Right ventricle myocardium superior (tissue), 1 donor: Measurements from ENCODE around the gene NOL6. TPM values are rescaled to one million over a fixed set of nuclear protein-coding genes. Genes with fewer than 3 reads are reported as not detected.
"Not testable (repeated sequence)": the region's sequence is repeated elsewhere in the genome, so short reads cannot be mapped to it uniquely, and the experiment has no call there.

ENCODE experiments used
- ATAC-seq: fragments of 200-7000 bp; cut with Tn5 transposase; one replicate; pipeline ENCODE4 v1.9.1; 2020; ENCODE audit warnings: mild to moderate bottlenecking; ENCODE audit not compliant: poor library complexity
- DNase-seq: peaks from one replicate; pipeline ENCODE4 v3.0.0-alpha.2; 2020
- intact Hi-C: fragments of 100-400 bp; cut with DNase I; formaldehyde crosslinking; loops from one replicate; pipeline ENCODE4 v1.11.2; 2022
- total RNA-seq: library from RNA; stranded (reverse); fragmentation: NEBNext Ultra II Directional; extraction: Animal tissue kit (Norgen Biotek cat#: 25700); gene quantifications from one replicate; pipeline ENCODE4 v1.2.1, GENCODE V29; 2021
- donor health status: DM: no; HTN: yes; CAD: no; lungs with severe emphysema.

NOL6 gene
- total RNA-seq, 1 donor from 2014 or later: 13.0 TPM

DNA sequence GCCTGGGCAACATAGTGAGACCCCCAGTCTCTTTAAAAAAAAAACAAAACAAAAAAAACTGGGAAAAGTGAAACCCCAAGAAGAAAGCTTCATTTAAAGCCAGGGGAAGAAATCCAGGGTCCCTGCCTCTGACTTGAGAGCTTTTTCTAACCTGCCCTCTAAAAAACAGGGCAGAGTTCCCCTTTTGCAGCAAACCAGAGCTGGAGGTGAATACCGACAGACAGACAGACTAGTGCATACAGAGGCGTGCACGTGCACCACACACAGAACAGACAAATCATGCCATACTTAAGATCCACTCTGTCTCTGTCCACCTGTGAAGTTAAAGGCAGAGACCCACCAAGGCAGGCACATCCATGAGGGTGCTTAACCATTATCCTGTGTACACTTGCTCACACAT, 14.6 kb downstream of the NOL6 start:
- intact Hi-C loops: no loop called here
- ATAC-seq (no peak), DNase-seq (no peak)

DNA sequence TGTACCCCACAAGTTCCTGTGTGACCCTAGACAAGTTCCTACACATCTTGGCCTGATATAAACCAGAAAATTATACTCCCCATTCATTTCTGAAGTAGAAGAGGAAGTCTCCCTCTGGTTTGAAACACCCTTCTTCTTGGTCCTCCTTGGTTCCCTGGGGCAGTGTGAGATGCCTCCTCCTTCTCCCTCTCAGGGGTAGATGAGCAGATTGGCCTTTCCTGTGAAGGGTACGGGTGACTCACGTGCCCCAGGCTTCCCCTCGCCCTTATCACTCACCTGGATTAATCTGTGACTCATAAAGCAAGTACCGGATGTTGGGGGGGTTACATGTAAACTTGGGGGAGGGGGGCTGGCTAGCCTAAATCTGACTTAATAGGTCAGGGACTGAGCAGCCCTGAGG, 15.3 kb downstream of the NOL6 start:
- ATAC-seq (no peak), DNase-seq (no peak)
- intact Hi-C loops: no loop called here

DNA sequence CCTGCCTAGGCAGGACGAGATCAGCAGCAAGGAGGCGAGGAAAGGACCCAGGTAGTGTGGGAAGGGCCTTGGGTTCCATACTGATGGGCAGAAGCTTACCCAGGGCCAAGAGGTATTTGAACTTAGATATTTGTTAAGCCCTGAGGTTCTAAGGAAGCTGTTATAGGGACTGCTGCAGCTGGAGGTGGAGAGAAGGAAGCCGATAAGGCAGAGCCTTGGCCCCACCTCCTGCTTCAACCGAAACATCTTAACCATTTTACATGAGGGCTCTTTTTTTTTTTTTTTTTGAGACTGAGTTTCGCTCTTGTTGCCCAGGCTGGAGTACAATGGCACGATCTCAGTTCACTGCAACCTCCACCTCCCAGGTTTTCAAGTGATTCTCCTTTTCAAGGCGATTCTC, 17.8 kb downstream of the NOL6 start:
- DNase-seq: no peak
- intact Hi-C loops: no loop called here
- no peak for ATAC-seq

DNA sequence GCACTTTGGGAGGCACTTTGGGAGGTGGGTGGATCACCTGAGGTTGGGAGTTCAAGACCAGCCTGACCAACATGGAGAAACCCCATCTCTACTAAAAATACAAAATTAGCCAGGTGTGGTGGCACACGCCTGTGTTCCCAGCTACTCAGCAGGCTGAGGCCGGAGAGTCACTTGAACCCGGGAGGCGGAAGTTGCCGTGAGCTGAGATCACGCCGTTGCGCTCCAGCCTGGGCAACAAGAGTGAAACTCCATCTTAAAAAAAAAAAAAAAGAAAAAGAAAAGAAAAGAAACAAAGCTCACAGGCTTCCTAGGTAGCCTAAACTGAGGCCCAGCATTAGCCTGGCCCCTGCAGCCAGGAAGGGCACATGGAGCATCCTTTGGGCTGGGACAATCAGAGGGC, 18.3 kb downstream of the NOL6 start:
- ATAC-seq, intact Hi-C loops, DNase-seq: not testable (repeated sequence)

DNA sequence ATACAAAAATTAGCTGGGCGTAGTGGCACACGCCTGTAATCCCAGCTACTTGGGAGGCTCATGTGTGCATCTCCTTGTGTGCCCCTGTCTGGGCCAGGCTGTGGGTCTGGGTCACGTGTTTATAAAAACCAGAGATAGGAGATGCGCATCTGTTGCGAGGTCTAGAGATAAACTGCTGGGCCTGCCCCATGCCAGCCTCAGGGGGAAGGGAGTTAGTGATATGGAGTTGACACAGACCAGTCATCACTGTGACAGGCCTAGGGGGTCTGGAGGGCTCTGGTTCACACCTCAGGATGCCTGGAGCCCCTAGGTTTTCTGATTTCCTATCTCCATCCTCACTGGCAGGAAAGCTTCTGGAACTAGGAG, 19.1 kb downstream of the NOL6 start:
- DNase-seq, ATAC-seq, intact Hi-C loops: not testable (repeated sequence)

DNA sequence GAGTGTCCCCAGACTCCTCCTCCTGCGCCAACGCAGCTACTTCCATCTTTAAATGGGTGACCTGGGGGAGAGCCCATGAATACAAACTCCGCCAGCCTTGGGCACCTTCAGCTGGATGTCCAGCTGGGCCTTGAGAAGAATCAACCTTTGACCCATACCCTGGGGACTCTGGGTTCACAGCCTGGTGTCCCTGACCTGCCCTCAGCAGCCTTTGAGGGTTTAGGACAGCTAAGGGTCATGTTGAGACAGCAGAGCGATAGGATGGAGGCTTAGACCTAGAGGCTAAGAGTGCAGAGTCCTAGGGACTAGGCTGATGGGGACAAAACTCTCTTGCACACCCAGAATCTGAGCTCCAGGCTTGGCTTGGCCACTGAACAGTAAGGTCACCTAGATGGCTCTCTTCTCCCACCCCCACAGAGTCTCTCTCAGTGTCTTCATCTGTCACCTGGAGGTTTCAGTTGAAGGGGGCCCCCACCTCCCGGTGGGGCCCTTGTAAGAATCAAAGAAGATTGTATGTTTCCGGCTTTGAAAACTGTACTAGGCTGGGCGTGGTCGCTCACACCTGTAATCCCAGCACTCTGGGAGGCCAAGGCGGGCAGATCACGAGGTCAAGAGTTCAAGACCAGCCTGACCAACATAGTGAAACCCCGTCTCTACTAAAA, 19.6 kb downstream of the NOL6 start:
- no peak for ATAC-seq
- no peak for DNase-seq
- intact Hi-C loops: no loop called here

DNA sequence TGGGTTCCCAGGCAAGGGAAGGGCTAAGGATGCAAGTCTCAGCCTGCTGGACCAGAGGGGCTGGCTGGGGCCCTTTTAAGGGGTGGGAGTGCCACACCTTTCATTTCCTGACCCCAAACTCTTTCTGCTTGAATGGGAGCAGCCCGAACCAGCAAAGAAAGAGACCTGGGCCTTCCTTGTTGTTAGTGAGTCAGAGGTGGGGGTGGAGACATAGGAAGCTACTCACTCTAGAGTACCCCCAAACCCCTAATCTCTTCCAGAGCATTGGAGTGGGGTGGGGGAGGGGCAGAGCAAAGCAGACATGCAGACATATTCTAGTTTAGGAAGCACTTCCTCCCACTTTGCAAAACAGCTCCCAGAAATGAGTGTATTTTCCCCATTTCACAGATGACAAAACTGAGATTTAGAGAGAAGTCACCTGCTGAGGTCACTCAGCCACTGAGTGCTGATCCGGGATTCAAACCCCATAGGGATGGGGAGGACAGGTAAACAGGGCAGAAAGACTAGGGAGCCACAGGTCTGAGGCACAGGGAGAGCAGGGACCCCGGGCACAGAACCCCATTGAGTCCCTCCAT, 20.4 kb downstream of the NOL6 start:
- intact Hi-C loops: no loop called here
- ATAC-seq (no peak), DNase-seq (no peak)

DNA sequence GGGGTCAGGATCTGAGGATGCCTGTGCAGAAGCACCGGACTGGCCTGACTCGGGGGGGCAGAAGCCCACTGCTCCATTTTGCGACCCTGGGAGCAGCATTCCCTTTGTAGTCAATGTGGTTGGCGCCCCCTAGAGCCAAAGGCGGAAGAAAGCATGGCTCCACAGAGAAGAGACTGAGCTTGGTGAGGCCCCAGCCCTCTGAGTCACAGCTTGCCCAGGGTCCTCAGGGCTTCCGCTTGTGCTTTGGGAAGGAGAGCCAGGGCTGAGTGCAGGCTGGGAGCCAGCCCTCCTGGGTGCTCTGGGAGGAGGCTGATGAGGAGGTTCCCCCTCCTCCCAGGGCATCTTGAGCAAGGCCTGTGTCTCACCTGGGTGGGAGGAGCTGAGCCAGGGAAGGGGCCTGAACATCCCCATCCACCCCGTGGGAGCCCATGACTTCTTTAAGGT, 20.9 kb downstream of the NOL6 start:
- ATAC-seq (peak; percentile 40), DNase-seq (no peak)
- intact Hi-C loops: no loop called here

DNA sequence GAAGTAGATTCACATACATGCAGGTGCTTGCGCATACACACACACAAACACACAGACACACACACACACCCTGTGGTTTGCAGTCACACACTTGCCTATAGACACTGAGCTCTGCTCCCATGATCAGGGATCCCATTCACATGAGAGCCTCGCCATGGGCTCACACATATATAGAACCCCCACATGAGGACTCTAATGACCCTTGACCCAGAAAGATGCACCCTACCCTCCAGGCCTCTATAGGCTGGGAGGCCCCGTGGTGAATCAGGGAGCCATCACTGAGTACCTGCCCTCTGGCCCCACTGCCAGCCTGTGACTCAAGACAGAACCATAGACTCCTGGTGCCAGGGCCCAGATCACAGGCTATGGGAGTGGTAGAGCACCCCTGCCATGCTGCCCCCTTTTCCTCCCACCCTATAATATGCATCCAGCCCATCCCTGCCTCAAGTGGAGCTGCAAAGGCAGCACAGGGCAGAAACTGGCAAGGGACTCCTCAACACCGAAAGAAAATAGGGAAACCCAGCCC, 23.0 kb downstream of the NOL6 start:
- ATAC-seq (no peak), DNase-seq (no peak)
- intact Hi-C loops: no loop called here

DNA sequence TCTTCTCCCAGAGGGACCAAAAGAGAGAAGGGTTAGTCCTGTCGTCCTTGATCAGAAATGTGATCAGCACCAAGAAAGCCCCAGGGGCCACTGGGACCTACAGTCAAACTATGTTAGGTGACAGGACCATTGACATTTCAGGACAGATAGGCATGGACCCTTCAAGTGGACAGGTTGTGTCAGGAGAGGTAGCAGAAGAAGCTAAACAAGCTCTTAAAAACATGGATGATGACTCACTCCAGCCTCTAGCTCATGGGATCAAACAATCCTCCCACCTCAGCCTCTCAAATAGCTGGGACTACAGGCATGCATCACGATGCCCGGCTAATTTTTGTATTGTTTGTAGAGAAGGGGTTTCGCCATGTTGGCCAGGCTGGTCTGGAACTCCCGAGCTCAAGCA, 24.0 kb downstream of the NOL6 start:
- DNase-seq: no peak
- intact Hi-C loops: no loop called here
- ATAC-seq: no peak

DNA sequence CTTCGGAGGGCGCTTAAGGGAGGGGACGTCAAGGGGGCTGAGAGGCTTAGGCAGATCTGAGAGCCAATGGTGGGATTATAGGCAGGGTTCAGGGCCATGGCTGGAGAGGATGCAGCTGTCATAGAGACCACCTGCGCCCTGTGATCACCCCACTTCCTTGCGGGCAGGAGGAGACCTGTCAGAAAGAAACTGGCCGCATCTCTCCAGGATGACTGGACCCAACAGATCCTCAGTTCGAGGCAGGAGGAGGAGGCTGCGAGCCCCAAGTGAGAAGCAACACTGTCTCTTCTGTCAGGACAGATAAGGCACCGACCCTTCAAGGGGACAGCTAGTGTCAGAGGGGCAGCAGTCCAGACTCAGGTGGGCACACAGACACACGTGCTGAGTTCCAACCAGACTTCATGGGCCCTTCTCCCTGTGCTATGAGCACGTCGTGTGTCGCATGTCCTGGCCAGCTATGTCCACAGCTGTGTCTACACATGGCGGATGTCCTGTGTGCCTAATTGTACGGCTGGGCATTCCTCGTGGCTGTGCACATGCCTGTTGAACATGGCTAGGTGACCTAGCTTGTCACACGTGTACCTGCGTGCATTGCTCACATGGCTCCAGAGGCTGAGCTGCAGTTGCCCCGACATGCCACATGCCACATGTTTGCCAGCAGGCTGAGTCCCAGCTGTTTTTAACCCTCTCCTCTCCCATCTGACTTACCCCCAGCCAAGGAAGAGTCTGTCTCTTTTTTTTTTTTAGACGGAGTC, 25.7 kb downstream of the NOL6 start:
- intact Hi-C loops: no loop called here

DNA sequence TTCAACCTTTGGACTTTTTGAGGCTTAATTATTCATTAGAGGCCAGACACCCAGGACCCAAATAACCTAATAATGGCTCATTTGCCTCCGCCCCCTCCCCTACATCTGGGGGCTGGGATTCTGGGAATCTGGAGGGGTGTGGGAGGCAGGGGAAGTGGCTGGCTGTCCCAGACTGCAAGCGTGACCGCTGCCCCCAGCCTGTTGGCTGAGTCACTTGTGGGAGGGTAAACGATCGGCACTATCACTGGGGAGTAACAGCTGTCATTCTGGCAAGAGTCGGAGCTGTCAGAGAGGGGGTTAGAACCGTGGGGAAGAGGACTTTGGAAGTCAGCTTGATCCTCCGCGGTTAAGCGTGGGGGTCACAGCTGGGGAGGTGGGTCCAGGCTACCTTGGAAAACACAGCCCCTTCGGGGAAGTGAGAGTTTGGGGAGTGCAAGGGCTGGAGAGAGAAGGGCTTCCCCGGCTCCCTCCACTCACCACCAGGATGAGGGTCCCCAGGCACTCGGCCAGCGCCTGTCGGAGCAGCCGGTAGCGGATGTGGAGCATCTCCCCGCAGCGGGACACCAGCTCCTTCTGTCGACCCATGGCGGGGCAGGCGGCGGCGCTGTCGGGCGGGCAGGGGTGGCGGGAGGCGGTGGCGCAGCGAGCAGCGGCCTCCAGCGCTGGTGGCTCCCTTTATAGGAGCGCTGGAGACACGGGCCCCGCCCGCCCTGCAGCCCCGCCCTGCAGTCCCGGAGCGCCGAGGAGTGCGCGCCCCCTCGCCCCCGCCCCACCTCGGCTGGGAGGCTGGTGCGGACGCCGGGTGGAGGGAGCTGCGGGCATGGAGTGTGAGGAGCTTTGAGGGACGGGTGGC, 26.6 kb downstream of the NOL6 start, which contains the start of gene AQP3:
AQP3 (minus strand) TSS at position 648 of the 853 bp plus-strand sequence; CDS start at position 585, 63 bp downstream.
- DNase-seq (peak; percentile 81), ATAC-seq (peak; percentile 93)
- intact Hi-C loops: no loop called here

More for the DNA sequence above, 25.7 kb downstream of the NOL6 start:
- DNase-seq: no peak
- no peak for ATAC-seq

DNA sequence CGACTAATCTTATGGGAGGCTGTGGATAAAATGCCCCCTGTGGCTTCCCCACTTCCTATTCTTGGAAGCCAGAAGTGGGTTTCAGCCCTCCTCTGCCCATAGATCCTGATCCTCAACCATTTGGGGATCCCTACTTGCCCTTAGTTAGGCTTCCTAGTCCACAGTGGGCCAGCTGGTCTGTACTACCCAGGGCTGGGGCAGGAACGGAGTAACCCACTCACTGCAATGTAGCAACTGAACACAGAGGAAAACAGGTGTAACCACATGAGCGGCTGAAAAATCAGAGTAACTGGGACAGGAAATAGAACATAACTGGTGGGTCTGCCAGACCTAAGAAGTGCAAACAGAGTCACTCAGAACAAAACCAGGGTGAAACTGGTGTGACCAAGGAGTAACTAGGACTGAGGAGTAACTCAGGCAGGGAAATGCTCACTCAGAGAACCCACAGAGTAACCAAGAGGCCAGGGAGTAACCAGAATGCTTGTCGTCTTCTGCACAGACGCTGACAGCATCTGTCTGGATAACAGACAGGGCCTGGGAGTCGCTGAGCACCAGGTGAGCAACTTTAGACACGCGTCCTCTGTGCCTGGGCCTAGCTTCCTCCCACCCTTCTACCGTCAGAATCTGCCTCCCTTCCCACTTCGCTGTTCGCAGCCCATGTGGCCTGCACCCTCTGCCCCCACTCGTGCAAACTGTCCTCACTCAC, 27.3 kb downstream of the NOL6 start:
- ATAC-seq (no peak), DNase-seq (no peak)
- intact Hi-C loops: no loop called here

DNA sequence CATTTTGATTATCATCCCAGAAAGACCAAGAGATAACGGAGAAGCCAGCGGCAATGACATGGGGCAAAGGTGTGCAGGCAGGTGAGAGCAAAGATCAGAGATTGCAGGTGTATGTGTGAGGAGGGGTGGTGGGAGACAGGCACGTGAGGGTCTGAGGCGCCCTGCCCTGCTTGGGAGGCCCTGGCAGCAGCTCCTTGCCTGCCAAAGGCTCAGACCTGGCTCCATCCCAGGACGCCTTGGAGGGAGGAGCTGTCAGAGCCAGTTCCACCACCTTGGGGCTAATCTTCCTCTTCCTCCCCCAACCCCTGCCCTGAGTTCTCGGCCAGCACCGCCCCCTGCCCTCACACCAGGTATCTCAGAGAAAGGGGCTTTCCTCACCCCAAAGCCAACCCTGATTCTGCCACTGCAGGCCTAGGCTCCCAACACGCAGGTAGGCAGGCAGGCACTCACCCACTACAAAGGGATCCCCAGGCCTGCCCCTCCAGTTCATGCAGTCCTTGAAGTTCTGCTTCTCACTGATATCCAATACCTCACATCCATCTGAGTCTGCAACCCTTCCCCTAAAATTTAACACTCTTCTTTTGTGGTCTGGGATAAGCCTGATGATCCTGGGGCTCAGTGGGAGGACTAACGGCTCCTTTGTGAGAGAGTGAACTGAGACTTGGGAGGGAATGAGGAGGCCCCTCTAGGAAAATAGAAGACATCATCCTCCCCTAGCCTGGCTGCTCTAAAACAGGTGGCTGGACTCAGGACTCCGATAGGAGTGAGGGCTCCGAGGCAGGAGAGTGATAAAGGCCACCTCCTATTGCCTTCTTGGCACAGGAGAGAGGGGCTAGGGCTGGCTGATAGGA, 28.1 kb downstream of the NOL6 start:
- intact Hi-C loops: no loop called here
- no peak for DNase-seq

DNA sequence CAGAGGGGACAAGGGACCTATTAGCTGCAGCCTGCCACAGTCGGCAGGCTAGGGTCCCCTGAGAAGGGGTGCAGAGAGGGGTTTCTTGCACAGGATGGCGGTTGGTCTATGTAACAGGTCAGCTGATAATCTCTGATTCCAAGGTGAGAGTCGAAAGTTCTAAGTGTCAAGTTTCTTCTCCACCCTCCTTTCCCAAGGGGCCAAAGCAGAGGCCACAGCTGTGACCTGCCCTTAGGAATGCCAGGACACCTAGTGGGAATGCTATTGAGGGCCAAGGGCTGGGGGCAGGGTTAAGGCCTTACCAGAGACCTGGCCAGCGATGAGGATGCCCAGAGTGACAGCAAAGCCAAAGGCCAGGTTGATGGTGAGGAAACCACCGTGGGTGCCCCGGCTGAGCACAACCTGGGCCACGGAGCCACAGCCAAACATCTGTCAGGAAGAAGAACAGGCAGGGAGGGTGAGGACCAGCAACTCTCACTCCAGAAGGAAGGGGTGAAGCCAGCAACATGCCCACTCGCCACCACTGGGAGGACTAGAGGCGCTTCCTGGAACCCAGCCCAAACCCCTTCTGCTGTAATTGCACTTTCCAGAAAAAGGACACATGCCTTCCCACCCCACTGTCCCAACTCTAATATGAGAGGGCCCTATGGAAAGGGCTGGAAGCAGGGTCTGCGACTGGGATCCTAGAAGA, 30.1 kb downstream of the NOL6 start:
- ATAC-seq (no peak), DNase-seq (no peak)
- intact Hi-C loops: no loop called here

More for the DNA sequence above, 28.1 kb downstream of the NOL6 start:
- ATAC-seq: no peak

DNA sequence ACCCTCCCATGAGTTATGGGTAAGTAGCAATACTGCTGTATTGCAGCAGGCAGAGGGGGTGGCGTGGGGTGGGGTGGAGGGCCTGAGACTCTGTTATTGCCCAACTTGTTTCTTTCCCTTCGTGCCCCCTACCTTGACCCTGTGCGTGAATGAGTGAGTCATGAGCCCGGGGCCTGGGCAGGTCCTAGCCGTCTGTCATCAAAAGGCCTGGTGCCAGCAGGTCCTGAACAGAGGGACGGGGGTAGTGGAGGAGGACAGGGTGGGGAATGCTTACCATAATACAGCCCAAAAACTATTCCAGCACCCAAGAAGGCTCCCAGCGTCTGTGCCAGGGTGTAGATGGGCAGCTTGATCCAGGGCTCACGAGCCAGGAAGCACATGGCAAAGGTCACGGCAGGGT, 30.7 kb downstream of the NOL6 start:
- intact Hi-C loops: no loop called here

DNA sequence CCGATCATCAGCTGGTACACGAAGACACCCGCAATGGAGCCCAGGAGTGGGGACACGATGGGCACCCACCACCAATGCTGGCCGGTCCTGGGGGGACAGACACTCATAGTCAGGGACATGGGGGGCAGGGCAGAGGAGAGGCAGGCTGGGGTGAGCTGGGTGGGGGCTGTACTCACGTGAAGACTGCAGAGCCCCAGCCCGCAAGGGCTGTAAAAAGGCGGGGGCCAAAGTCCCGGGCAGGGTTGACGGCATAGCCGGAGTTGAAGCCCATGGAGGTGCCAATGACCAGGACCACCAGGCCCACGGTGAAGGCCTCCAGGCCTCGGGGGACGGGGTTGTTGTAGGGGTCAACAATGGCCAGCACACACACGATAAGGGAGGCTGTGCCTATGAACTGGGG, 31.6 kb downstream of the NOL6 start:
- ATAC-seq: no peak
- DNase-seq: no peak
- intact Hi-C loops: no loop called here

More for the DNA sequence above, 30.7 kb downstream of the NOL6 start:
- DNase-seq (no peak), ATAC-seq (no peak)
